ENCODE measurements around the gene NPB. TPM values are rescaled to one million over a fixed set of nuclear protein-coding genes. Genes with fewer than 3 reads are reported as not detected.

The NPB gene
- total and polyA plus RNA-seq, 2 of the 8 experiments (the other 6 are each of a cell fraction or from before 2014, with no cell fraction given) = 1.5 to 2.5 TPM

GRCh38 chr17:81908793-81909192 is 6.8 kb downstream of the NPB start (continued):
- TF ChIP-seq HDAC6 (IDR thresholded peaks at IDR 0.05; ENCODE audit: low read depth, low read length) = no peak
